ENCODE results near the gene ACVR2B. TPM values are rescaled to one million over a fixed set of nuclear protein-coding genes. Genes with fewer than 3 reads are reported as not detected.

ACVR2B gene
- total RNA-seq, 1 donor from 2014 or later: 3.3 TPM

- no peak for DNase-seq (ENCODE audit: low read depth, low spot score)
These were observed 74.8 kb downstream of the ACVR2B start for GRCh38 chr3:38528457-38528856.

- DNase-seq (ENCODE audit: low read depth, low spot score): no peak
These were observed 78.8 kb downstream of the ACVR2B start for GRCh38 chr3:38532529-38532928.

- DNase-seq (ENCODE audit: low read depth, low spot score): no peak
These were observed 79.7 kb downstream of the ACVR2B start for GRCh38 chr3:38533285-38533976.

GRCh38 chr3:38534180-38534579 lies 80.5 kb downstream of the ACVR2B start:
- DNase-seq (ENCODE audit: low read depth, low spot score): no peak

GRCh38 chr3:38534604-38535003 lies 80.9 kb downstream of the ACVR2B start:
- no peak for DNase-seq (ENCODE audit: low read depth, low spot score)

- DNase-seq (ENCODE audit: low read depth, low spot score): no peak
These were observed 83.0 kb downstream of the ACVR2B start for GRCh38 chr3:38536671-38537070.

GRCh38 chr3:38538773-38539353 lies 85.2 kb downstream of the ACVR2B start:
- DNase-seq (ENCODE audit: low read depth, low spot score): no peak

GRCh38 chr3:38541806-38542205 lies 88.1 kb downstream of the ACVR2B start:
- peak; percentile 20 for DNase-seq (ENCODE audit: low read depth, low spot score)

Other genes with a start within 250 kb of the ACVR2B start
- 0.13 and 0.18 TPM in 2 replicates for gene SLC22A13, start 188.1 kb upstream of the ACVR2B start, total RNA-seq
- under 0.01 and 0.14 TPM in 2 replicates for gene SLC22A14, start 171.6 kb upstream of the ACVR2B start, total RNA-seq
- gene XYLB, start 107.1 kb upstream of the ACVR2B start, total RNA-seq: 3.7 and 3.9 TPM in 2 replicates
- 9.6 and 12.2 TPM in 2 replicates for gene EXOG, start 42.5 kb downstream of the ACVR2B start, total RNA-seq
- 8.4 and 13.6 TPM in 2 replicates for gene SCN5A, start 195.8 kb downstream of the ACVR2B start, total RNA-seq